Keratinocyte (primary cell): ENCODE results near the gene FKBP5. TPM values are rescaled to one million over a fixed set of nuclear protein-coding genes. Genes with fewer than 3 reads are reported as not detected.

Source experiments
- DNase-seq: peaks from one replicate; pipeline ENCODE4 v3.0.0-alpha.2; 2011; ENCODE audit warnings: low read depth, missing footprints, low spot score
- FAIRE-seq: peaks from 2 replicates; lab custom pipeline; 2011; peaks lifted over from hg19 to GRCh38; lab: Jason Lieb, UNC
- H2AFZ ChIP-seq: 2 replicates; pipeline ENCODE4 v1.6.0; 2012; ENCODE audit warnings: low read length, control low read depth, inconsistent platforms; ENCODE audit not compliant: control insufficient read depth
- H3K27ac ChIP-seq: 2 replicates; pipeline ENCODE4 v1.5.1; 2011; ENCODE audit warnings: low read length; ENCODE audit not compliant: control insufficient read depth, insufficient read depth
- H3K27me3 ChIP-seq: 3 replicates; pipeline ENCODE4 v1.6.0; 2011; ENCODE audit warnings: low read length; ENCODE audit not compliant: control insufficient read depth, insufficient read depth; ENCODE audit errors: extremely low read depth
- H3K36me3 ChIP-seq, 2 experiments: 2 replicates in 1 of 2; 3 replicates in 1 of 2; pipeline ENCODE4 v1.5.1; 2011; ENCODE audit warnings: low read length in 2 of 2, mild to moderate bottlenecking in 1 of 2; ENCODE audit not compliant: control insufficient read depth in 2 of 2, insufficient read depth in 2 of 2; ENCODE audit errors: extremely low read depth in 1 of 2
- H3K4me1 ChIP-seq: 3 replicates; pipeline ENCODE4 v1.5.1; 2011; ENCODE audit warnings: low read length; ENCODE audit not compliant: control insufficient read depth, insufficient read depth; ENCODE audit errors: extremely low read depth
- H3K4me2 ChIP-seq: 3 replicates; pipeline ENCODE4 v1.6.0; 2011; ENCODE audit warnings: low read depth, low read length; ENCODE audit not compliant: control insufficient read depth, insufficient read depth; ENCODE audit errors: extremely low read depth
- H3K4me3 ChIP-seq, 3 experiments: fragments of 200-600 bp in 1 of 3; sonication (generic) in 1 of 3; 2 replicates in 2 of 3; 3 replicates in 1 of 3; pipeline ENCODE4 v1.5.1; 2011 to 2016; ENCODE audit warnings: low read length in 3 of 3, mild to moderate bottlenecking in 3 of 3, control low read depth in 2 of 3, inconsistent platforms in 1 of 3, low read depth in 1 of 3, mixed read lengths in 1 of 3, mixed run types in 1 of 3, moderate library complexity in 1 of 3; ENCODE audit not compliant: control insufficient read depth in 2 of 3, insufficient read depth in 2 of 3; ENCODE audit errors: extremely low read depth in 1 of 3
- H3K79me2 ChIP-seq: 2 replicates; pipeline ENCODE4 v1.6.0; 2012; ENCODE audit warnings: low read length; ENCODE audit not compliant: control insufficient read depth, insufficient read depth
- H3K9ac ChIP-seq: 3 replicates; pipeline ENCODE4 v1.6.0; 2011; ENCODE audit warnings: low read length; ENCODE audit not compliant: control insufficient read depth, insufficient read depth; ENCODE audit errors: extremely low read depth
- H3K9me1 ChIP-seq: 3 replicates; pipeline ENCODE4 v1.6.0; 2011; ENCODE audit warnings: low read length; ENCODE audit not compliant: control insufficient read depth, insufficient read depth; ENCODE audit errors: extremely low read depth
- H3K9me3 ChIP-seq: 2 replicates; pipeline ENCODE4 v1.5.1; 2012; ENCODE audit warnings: low read depth, low read length; ENCODE audit not compliant: control insufficient read depth
- H4K20me1 ChIP-seq: 3 replicates; pipeline ENCODE4 v1.6.0; 2011; ENCODE audit warnings: low read length; ENCODE audit not compliant: control insufficient read depth, insufficient read depth; ENCODE audit errors: extremely low read depth
- CTCF ChIP-seq, 3 experiments: IDR thresholded peaks in 1 of 3; conservative IDR thresholded peaks in 1 of 3; optimal IDR thresholded peaks in 1 of 3; 2 replicates in 2 of 3; 3 replicates in 1 of 3; pipeline versions ENCODE3 to v1.5.1; 2011; ENCODE audit warnings: low read length in 3 of 3, mild to moderate bottlenecking in 3 of 3, moderate library complexity in 2 of 3, control low read depth in 1 of 3, inconsistent platforms in 1 of 3; ENCODE audit not compliant: insufficient read depth in 2 of 3; ENCODE audit errors: extremely low read depth in 1 of 3
- EZH2 ChIP-seq: IDR thresholded peaks from one replicate; pipeline ENCODE4 v1.6.1; 2012; ENCODE audit warnings: inconsistent platforms, mild to moderate bottlenecking, low read length, moderate library complexity
- dilution Hi-C: fragments of 300-500 bp; cut with MboI; formaldehyde crosslinking; loops from one replicate; pipeline ENCODE4 v1.7.0; 2020; ENCODE audit warnings: low sequenced_read_pairs; ENCODE audit not compliant: extremely low pct_ligation_motif_present
- polyA plus RNA-seq, 5 experiments: library from polyadenylated mRNA; depleted of rRNA in 3 of 5; stranded (reverse) in 3 of 5; stranded (forward) in 1 of 5; unstranded in 1 of 5; fragments of >200 nt; gene quantifications; 1 replicate in 1 of 5; 2 replicates in 3 of 5; 3 replicates in 1 of 5; pipeline versions ENCODE4 v1.2.1 to v1.2.3, GENCODE V29; 2011 to 2012; ENCODE audit warnings: missing spikeins in 2 of 5, low read depth in 1 of 5, low replicate concordance in 1 of 5

Gene FKBP5
- polyA plus RNA-seq, 1 donor (not counting 4 experiments of a cell fraction or from before 2014, with no cell fraction given): 88.3 TPM

GRCh38 chr6:35634316-35634715 lies 54.4 kb downstream of the FKBP5 start:
- FAIRE-seq (no peak), DNase-seq (no peak)
- dilution Hi-C loops: no loop called here
- H3K36me3 ChIP-seq: peaks cover 9 to 28% of the 10 kb centered on the region in 2 experiments
- H3K79me2 ChIP-seq: no peaks in the 10 kb centered on the region
- no peak overlapping the region for H3K27ac ChIP-seq
- H3K4me2 ChIP-seq: no peak overlapping the region
- no peaks in the 10 kb centered on the region for H3K4me1 ChIP-seq
- H3K9me3 ChIP-seq: no peaks in the 10 kb centered on the region
- no peak overlapping the region for H3K4me3 ChIP-seq
- TF ChIP-seq CTCF (optimal IDR thresholded peaks at IDR 0.05 in 1 of 3, IDR thresholded peaks at IDR 0.05 in 1 of 3, conservative IDR thresholded peaks at IDR 0.05 in 1 of 3; ENCODE audit: extremely low read depth in 1 of 3, insufficient read depth in 2 of 3, low read length in 3 of 3) (no peak), EZH2 (no peak)
- H3K9me1 ChIP-seq: no peaks in the 10 kb centered on the region
- no peaks in the 10 kb centered on the region for H4K20me1 ChIP-seq
- H3K9ac ChIP-seq: no peak overlapping the region
- H3K27me3 ChIP-seq: no peaks in the 10 kb centered on the region
- no peak overlapping the region for H2AFZ ChIP-seq

- Histone ChIP-seq H3K27ac (no peak overlapping the region), H3K79me2 (no peaks in the 10 kb centered on the region), H3K36me3 (peaks cover 8 to 26% of the 10 kb centered on the region in 2 experiments), H2AFZ (no peak overlapping the region), H3K4me1 (no peaks in the 10 kb centered on the region), H3K4me2 (no peak overlapping the region), H3K27me3 (no peaks in the 10 kb centered on the region), H3K9me3 (no peaks in the 10 kb centered on the region), H3K9ac (no peak overlapping the region), H4K20me1 (no peaks in the 10 kb centered on the region), H3K9me1 (no peaks in the 10 kb centered on the region), H3K4me3 (no peak overlapping the region)
- FAIRE-seq: no peak
- TF ChIP-seq CTCF (optimal IDR thresholded peaks at IDR 0.05 in 1 of 3, IDR thresholded peaks at IDR 0.05 in 1 of 3, conservative IDR thresholded peaks at IDR 0.05 in 1 of 3; ENCODE audit: extremely low read depth in 1 of 3, insufficient read depth in 2 of 3, low read length in 3 of 3) (no peak), EZH2 (no peak)
- DNase-seq: no peak
- dilution Hi-C loops: no loop called here
These were observed 55.1 kb downstream of the FKBP5 start for GRCh38 chr6:35633579-35634089.
